ENCODE data around the gene FARP2. TPM values are rescaled to one million over a fixed set of nuclear protein-coding genes. Genes with fewer than 3 reads are reported as not detected.

FARP2 gene
- total and polyA plus RNA-seq, 10 of the 15 experiments (the other 5 are each of a cell fraction or from before 2014, with no cell fraction given), result 5.5 to 67.5 (median 36.8) TPM

DNA sequence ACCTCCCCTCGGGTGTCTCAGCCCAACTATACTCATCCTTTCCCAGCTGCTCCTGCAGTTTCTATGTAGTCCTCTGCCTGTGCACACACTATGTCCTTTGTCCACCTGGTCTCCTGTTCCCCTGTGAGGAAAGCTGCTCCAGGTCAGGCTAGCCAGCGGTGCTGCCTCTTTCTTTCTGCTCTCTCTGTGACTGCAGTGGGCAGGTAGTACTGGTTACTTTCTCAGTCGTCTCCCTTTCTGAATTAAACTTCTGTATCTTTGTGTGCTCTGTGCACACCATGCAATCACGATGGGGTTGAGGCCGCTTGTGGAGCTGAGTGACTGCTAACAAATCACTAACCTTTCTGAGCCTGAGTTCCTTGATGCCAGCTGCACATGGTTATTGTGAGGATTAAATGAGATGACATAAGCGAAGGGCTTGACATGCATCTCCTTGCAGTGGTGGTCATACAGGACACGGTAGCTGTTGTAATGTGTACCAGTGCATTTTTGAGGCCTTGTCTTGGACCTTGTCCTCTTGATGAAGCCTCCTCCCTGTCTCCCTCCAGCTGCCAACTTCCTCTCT is 3.5 kb downstream of the FARP2 start:
- no peak for DNase-seq (ENCODE audit: low read depth, low spot score)
- Histone ChIP-seq H3K79me2 (ENCODE audit: control insufficient read depth, insufficient read depth, low read length) (peaks cover 71% of the 10 kb centered on the region), H3K36me3 (ENCODE audit: control insufficient read depth in 2 of 2, insufficient read depth in 2 of 2, low read length in 1 of 2) (peaks cover 0 to 2% of the 10 kb centered on the region in 2 experiments; a peak in 3 of 4 replicates), H3K4me2 (ENCODE audit: control insufficient read depth, insufficient read depth) (peak overlapping the region; percentile 88), H4K20me1 (ENCODE audit: control insufficient read depth, insufficient read depth) (no peaks in the 10 kb centered on the region), H2AFZ (ENCODE audit: control insufficient read depth, low read depth, low read length) (no peak overlapping the region), H3K27me3 (replicated peaks in 1 of 2; ENCODE audit: control insufficient read depth in 2 of 2, insufficient read depth in 2 of 2, low read length in 1 of 2) (no peaks in the 10 kb centered on the region), H3K4me1 (ENCODE audit: control insufficient read depth, insufficient read depth, low read length) (peaks cover 23% of the 10 kb centered on the region), H3K27ac (ENCODE audit: control insufficient read depth, insufficient read depth) (peak overlapping the region; percentile 42), H3K4me3 (peak overlapping the region; percentile 91), H3K9me3 (replicated peaks; ENCODE audit: control insufficient read depth, insufficient read depth, low read length) (no peaks in the 10 kb centered on the region), H3K9ac (ENCODE audit: control insufficient read depth, insufficient read depth, low read length) (0 out of 2 replicates have a peak overlapping the region, but pooled peaks have one; percentile 4)
- CTCF ChIA-PET, result interaction anchor here (0.8 to 4.8 kb wide), 11 partner anchors 9 to 48 kb away, joined by 3 to 88 read pairs (median 5); partner anchors contain the start of gene SEPTIN2
- POLR2A ChIA-PET, result interaction anchor here (0.8 to 3.8 kb wide), 7 partner anchors 9 to 148 kb away, joined by 3 to 58 read pairs (median 23); partner anchors contain the start of genes HDLBP, SEPTIN2 and STK25
- TF ChIP-seq MLLT1 (IDR thresholded peaks at IDR 0.05), result peak; percentile 42
- TF ChIP-seq, protein P1, sequence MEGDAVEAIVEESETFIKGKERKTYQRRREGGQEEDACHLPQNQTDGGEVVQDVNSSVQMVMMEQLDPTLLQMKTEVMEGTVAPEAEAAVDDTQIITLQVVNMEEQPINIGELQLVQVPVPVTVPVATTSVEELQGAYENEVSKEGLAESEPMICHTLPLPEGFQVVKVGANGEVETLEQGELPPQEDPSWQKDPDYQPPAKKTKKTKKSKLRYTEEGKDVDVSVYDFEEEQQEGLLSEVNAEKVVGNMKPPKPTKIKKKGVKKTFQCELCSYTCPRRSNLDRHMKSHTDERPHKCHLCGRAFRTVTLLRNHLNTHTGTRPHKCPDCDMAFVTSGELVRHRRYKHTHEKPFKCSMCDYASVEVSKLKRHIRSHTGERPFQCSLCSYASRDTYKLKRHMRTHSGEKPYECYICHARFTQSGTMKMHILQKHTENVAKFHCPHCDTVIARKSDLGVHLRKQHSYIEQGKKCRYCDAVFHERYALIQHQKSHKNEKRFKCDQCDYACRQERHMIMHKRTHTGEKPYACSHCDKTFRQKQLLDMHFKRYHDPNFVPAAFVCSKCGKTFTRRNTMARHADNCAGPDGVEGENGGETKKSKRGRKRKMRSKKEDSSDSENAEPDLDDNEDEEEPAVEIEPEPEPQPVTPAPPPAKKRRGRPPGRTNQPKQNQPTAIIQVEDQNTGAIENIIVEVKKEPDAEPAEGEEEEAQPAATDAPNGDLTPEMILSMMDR (IDR thresholded peaks at IDR 0.05 in 2 of 3, conservative IDR thresholded peaks at IDR 0.05 in 1 of 3; ENCODE audit: control insufficient read depth in 2 of 3, extremely low read depth in 1 of 3, insufficient read depth in 1 of 3, low read depth in 3 of 3, low read length in 3 of 3), result no peak
- in situ Hi-C loops (cut with MboI), result no loop called here
- no peak for FAIRE-seq
- intact Hi-C loops (cut with micrococcal nuclease; ENCODE audit: unreplicated experiment), result loop anchor here (5.0 to 10.0 kb wide), 3 partner anchors 148 to 523 kb away; partner anchors contain the start of gene STK25
- SMC1A ChIA-PET (ENCODE audit: uncharacterized antibody, unreplicated experiment), result interaction anchor here (0.7 to 12.9 kb wide), 10 partner anchors 8 to 210 kb away, joined by 3 to 239 read pairs (median 14); partner anchors contain the start of gene PASK
- no TSS peak for BruUV-seq (replicated peaks)
- ATAC-seq, result no peak
- RAD21 ChIA-PET (ENCODE audit: unreplicated experiment), result interaction anchor here (0.8 to 8.0 kb wide), 11 partner anchors 9 to 519 kb away, joined by 3 to 98 read pairs (median 5); partner anchors contain the start of gene DTYMK
- WGBS (ENCODE audit: insufficient coverage, insufficient replicate concordance, low lambda C conversion rate, missing lambda C conversion rate), result 90% methylated on average over 7 of the region's 7 CpGs

All from GM12878 (cell line).